ENCODE data around the gene OSBPL9.

GRCh38 chr1:51671527-51672325 is 54.8 kb downstream of the OSBPL9 start:
- TF ChIP-seq POLR2A (IDR thresholded peaks at IDR 0.05; ENCODE audit: low read depth, low read length) (no peak), TAF1 (IDR thresholded peaks at IDR 0.05; ENCODE audit: borderline replicate concordance, low read depth, low read length) (no peak)

Measured in GM12892 (cell line).